RWPE2 (cell line): ENCODE measurements around the gene PNKD.

Experiments
- ATAC-seq: fragments of 200-7000 bp; cut with Tn5 transposase; 3 replicates; pipeline ENCODE4 v1.9.1; 2021; ENCODE audit warnings: low read depth
- DNase-seq: peaks from one replicate; pipeline ENCODE4 v3.0.0-alpha.2; 2020; ENCODE audit warnings: low spot score
- H3K27ac ChIP-seq: fragments of 450-650 bp; 2 replicates; pipeline ENCODE4 v1.5.1; 2017; ENCODE audit warnings: mild to moderate bottlenecking; ENCODE audit not compliant: poor library complexity, severe bottlenecking
- H3K27me3 ChIP-seq: fragments of 250-450 bp; sonication (Bioruptor Pico); 2 replicates; pipeline ENCODE4 v1.5.1; 2021; ENCODE audit warnings: mild to moderate bottlenecking, moderate library complexity; ENCODE audit not compliant: insufficient read depth, poor library complexity, severe bottlenecking
- H3K36me3 ChIP-seq: fragments of 250-450 bp; sonication (Bioruptor Pico); 2 replicates; pipeline ENCODE4 v1.5.1; 2020; ENCODE audit warnings: low read depth, mild to moderate bottlenecking, moderate library complexity
- H3K4me1 ChIP-seq: fragments of 250-450 bp; sonication (Bioruptor Pico); 2 replicates; pipeline ENCODE4 v1.5.1; 2021; ENCODE audit warnings: mild to moderate bottlenecking, moderate library complexity; ENCODE audit not compliant: insufficient read depth, poor library complexity, severe bottlenecking
- H3K4me3 ChIP-seq: fragments of 250-450 bp; sonication (Bioruptor Pico); 2 replicates; pipeline ENCODE4 v1.5.1; 2021; ENCODE audit warnings: mild to moderate bottlenecking, moderate library complexity; ENCODE audit not compliant: severe bottlenecking
- H3K9me3 ChIP-seq: fragments of 250-450 bp; sonication (Bioruptor Pico); 2 replicates; pipeline ENCODE4 v1.5.1; 2021; ENCODE audit warnings: mild to moderate bottlenecking, moderate library complexity; ENCODE audit not compliant: severe bottlenecking
- CTCF ChIP-seq: fragments of 450-650 bp; IDR thresholded peaks from one replicate; pipeline ENCODE4 v1.5.1; 2017; ENCODE audit warnings: mild to moderate bottlenecking, moderate library complexity; ENCODE audit not compliant: poor library complexity, severe bottlenecking

PNKD gene

DNA sequence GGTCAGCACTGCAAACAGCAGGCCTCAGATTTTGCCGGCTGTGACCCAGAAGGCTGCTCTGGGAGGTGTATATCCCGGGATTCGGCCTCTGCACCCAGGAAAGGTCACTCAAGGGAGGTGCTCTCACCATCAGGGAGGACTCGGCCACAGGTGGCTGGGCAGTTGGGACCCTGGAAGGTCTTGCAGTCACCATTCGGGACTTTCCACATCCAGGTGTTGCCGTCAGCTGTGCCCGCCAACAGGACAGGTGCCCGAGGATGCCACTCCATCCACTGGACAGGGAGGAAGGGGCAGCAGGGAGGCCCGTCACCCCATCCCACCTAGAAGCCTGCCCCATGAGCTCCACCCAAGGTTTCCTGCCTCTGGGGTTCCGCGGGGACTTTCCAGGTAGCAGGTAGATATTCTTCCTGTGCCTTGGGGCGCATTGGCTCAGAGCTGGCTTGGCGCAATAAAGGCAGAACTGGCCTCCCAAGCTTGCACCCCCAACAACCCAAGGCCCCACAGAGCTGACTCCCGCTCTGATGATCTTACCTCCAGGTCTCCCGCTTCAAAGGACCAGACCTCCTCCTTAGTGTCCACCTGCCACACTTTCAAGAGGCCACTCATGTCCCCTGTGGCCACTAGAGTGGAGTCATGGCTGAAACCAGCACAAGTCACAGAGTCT, 3.9 kb upstream of the PNKD start:
- no peak overlapping the region for H3K27ac ChIP-seq
- H3K9me3 ChIP-seq: no peaks in the 10 kb centered on the region
- no peak for TF ChIP-seq CTCF
- H3K4me3 ChIP-seq: no peak overlapping the region
- H3K27me3 ChIP-seq: no peaks in the 10 kb centered on the region
- ATAC-seq: no peak
- H3K4me1 ChIP-seq: peaks cover 2% of the 10 kb centered on the region
- DNase-seq: no peak
- H3K36me3 ChIP-seq: peaks cover 18% of the 10 kb centered on the region

DNA sequence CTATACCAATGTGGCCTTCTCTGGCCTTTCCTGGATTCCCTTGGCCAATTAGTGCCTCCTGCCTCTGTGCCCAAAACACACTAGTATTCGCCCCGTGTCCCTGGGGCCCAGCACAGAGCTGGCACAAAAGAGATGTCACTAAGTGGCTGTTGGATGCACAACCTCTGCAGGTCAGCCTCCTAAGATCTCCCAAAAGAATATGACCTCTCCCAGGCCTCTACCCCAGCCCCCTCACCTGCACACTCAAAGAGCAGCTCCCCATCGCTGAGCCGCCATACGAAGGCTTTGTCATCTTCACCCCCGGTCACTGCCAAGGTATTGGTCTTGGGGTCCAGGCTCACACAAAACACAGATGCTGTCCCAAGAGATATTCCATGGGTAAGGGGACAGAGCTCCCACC, 3.1 kb upstream of the PNKD start:
- H3K27ac ChIP-seq: no peak overlapping the region
- no peak overlapping the region for H3K4me3 ChIP-seq
- no peak for TF ChIP-seq CTCF
- H3K36me3 ChIP-seq: peaks cover 26% of the 10 kb centered on the region
- DNase-seq (no peak), ATAC-seq (no peak)
- peaks cover 10% of the 10 kb centered on the region for H3K4me1 ChIP-seq
- no peaks in the 10 kb centered on the region for H3K27me3 ChIP-seq
- H3K9me3 ChIP-seq: no peaks in the 10 kb centered on the region

DNA sequence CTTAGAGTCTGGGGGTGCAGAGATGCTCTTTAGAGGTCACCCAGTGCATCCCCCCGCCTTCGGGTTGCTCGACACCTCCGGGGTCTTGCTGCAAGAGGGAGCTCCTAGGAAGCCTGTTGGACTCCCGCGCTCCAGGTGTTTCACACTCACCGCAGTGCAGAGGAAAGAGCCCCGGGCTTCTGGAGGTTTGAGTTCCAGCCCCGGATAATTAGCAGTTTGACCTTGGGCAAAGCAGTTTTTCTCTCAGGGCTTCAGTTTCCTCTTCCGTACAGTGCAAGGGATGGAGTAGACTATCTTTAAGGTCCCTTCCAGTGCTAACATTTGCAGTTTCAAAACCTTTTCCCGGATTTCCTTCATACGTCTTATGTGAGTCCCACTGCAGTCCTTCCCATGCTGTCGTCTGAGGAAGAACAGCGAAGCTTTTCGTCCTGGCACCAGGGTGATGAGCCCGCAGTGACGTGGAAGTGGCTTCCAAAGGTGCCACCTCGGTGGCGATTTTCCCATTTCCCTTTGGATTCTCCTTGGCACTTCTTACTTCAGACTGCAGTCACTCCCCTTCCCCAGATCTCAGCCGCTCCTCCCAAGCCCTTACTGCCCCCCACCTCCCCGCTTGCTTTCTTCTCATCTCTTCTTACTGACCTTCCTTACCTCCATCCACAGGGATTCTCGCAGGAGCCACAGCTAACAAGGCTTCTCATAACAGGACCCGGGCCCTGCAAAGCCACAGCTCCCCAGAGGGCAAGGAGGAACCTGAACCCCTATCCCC, 585 bp downstream of the PNKD start:
- Histone ChIP-seq H3K36me3 (peaks cover 58% of the 10 kb centered on the region), H3K27me3 (no peaks in the 10 kb centered on the region), H3K27ac (peak overlapping the region; percentile 62), H3K9me3 (no peaks in the 10 kb centered on the region), H3K4me1 (peaks cover 18% of the 10 kb centered on the region), H3K4me3 (peak overlapping the region; percentile 60)
- TF ChIP-seq CTCF: no peak
- ATAC-seq (no peak), DNase-seq (no peak)

- H3K36me3 ChIP-seq: peaks cover 64% of the 10 kb centered on the region
- peak overlapping the region; percentile 62 for H3K27ac ChIP-seq
- DNase-seq: no peak
- TF ChIP-seq CTCF: no peak
- H3K4me1 ChIP-seq: peaks cover 18% of the 10 kb centered on the region
- H3K27me3 ChIP-seq: no peaks in the 10 kb centered on the region
- no peak for ATAC-seq
- H3K9me3 ChIP-seq: no peaks in the 10 kb centered on the region
- H3K4me3 ChIP-seq: peak overlapping the region; percentile 60
Observed at GRCh38 chr2:218271487-218271797, 1.1 kb downstream of the PNKD start.
